Measurements from ENCODE around the gene HNRNPA2B1.

Gene HNRNPA2B1

DNA sequence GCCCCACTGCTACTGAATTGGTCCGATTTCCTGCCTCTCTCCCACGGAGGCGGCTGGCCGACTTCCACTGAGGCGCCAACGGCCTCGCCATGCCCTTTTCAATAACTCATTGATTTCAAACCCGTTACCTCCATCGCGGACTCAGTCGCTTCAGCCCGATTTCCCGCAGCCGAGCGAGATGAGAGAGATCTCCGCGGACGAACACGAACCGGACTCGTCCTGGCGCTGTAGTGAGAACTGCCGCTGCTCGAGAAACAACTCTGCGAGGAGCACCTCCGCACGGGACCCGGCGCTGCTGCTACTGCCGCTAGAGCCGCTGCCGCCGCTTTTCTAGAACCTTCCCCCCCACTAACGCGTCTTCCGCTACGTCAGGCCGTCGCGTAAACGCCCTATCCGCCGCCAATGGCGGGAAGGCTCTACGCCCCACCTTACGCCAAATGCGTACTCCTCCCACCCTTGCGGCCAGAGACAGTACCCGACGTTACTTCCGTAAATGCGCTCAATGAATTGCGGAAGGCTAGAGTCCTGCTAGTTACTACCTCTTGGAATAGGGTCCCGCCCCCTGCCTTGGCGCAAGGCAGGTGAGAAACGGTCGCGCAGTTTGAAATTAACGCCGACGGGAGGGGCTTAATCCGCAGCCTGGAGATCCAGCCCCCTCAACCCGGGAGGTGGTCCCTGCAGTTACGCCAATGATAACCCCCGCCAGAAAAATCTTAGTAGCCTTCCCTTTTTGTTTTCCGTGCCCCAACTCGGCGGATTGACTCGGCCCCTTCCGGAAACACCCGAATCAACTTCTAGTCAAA lies at the start of gene HNRNPA2B1:
TSS of gene HNRNPA2B1 (minus strand) at position 303 of the 803 bp plus-strand sequence. CDS start at position 134, 169 bp downstream.
- Histone ChIP-seq H3K27ac (ENCODE audit: low read depth, low read length) (peak within 1 kb of the TSS; percentile 98), H3K4me3 (ENCODE audit: low read depth, low read length) (peak within 1 kb of the TSS; percentile 99), H3K79me2 (ENCODE audit: control insufficient read depth, insufficient read depth, low read length, unreplicated experiment) (peaks cover 90% of the 10 kb centered on the region), H3K4me1 (ENCODE audit: control insufficient read depth, insufficient read depth, low read length, unreplicated experiment) (peaks cover 33% of the 10 kb centered on the region), H3K36me3 (ENCODE audit: insufficient read depth, low read length) (peaks cover 53% of the 10 kb centered on the region), H3K27me3 (ENCODE audit: insufficient read depth, low read length) (no peaks in the 10 kb centered on the region), H2AFZ (ENCODE audit: low read length, unreplicated experiment) (peak within 1 kb of the TSS; percentile 73)

DNA sequence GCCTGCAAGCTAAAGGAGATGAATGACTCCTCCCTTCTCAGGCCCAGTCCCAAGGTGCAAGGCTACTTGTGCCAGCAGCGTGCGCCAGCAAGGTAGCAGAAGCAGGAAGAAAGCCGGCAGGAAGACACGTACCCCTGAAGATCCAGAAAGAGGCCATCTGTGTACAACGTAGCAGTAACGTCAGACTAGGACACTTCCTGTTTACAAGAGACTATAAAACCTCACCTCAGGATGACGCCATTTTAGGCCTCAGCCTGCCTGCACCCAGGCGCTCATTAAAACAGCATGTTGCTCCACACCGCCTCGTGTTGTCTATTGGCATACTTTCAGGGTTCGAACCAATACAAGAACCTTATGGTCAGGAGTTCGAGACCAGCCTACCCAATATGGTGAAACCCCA lies 49.7 kb upstream of the HNRNPA2B1 start:
- H3K4me3 ChIP-seq (ENCODE audit: low read depth, low read length), result no peak overlapping the region
- H3K79me2 ChIP-seq (ENCODE audit: control insufficient read depth, insufficient read depth, low read length, unreplicated experiment), result no peaks in the 10 kb centered on the region
- H2AFZ ChIP-seq (ENCODE audit: low read length, unreplicated experiment), result no peak overlapping the region

DNA sequence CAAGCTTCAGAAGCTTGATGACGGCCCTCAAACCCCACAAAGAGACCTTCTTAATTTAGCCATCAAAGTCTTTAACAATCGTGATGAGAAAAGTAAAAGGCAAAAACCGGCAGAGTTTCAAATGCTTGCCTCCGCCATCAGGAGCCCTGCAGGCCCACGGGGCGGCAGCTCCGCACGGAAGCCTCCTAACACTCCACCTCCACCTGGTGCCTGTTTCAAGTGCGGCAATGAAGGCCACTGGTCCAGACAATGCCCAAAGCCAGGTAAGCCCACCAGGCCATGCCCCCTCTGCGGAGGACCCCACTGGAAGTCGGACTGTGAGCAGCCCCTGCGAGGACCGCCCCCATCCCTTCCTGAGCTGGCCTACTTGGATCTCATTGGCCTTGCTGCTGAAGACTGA lies 44.6 kb upstream of the HNRNPA2B1 start:
- Histone ChIP-seq H2AFZ (ENCODE audit: low read length, unreplicated experiment) (no peak overlapping the region), H3K36me3 (ENCODE audit: insufficient read depth, low read length) (no peaks in the 10 kb centered on the region), H3K4me3 (ENCODE audit: low read depth, low read length) (no peak overlapping the region), H3K4me1 (ENCODE audit: control insufficient read depth, insufficient read depth, low read length, unreplicated experiment) (no peaks in the 10 kb centered on the region), H3K79me2 (ENCODE audit: control insufficient read depth, insufficient read depth, low read length, unreplicated experiment) (no peaks in the 10 kb centered on the region), H3K27ac (ENCODE audit: low read depth, low read length) (no peak overlapping the region), H3K27me3 (ENCODE audit: insufficient read depth, low read length) (peaks cover 7% of the 10 kb centered on the region; the same call in 1 of the 2 replicates)

More for the DNA sequence above, 49.7 kb upstream of the HNRNPA2B1 start:
- Histone ChIP-seq H3K4me1 (ENCODE audit: control insufficient read depth, insufficient read depth, low read length, unreplicated experiment) (no peaks in the 10 kb centered on the region), H3K27me3 (ENCODE audit: insufficient read depth, low read length) (no peaks in the 10 kb centered on the region), H3K27ac (ENCODE audit: low read depth, low read length) (no peak overlapping the region), H3K36me3 (ENCODE audit: insufficient read depth, low read length) (no peaks in the 10 kb centered on the region)

DNA sequence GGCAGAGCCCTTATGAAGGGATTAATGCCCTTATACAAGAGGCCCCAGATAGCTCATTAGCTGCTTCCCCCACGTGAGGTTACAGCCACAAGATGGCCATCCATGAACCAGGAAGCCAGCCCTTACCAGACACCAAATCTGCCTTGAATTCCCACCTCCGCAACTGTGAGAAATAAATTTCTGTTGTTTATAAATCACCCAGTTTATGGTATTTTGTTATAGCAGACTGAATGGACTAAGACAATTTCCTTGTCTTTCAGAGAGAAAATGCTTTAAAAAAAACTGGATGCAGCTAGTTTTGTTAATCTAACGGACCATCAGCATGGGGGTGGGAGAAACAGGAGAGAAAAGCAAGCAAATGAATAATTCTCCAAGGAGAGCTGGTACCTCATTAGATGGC lies 37.5 kb upstream of the HNRNPA2B1 start:
- Histone ChIP-seq H3K27ac (ENCODE audit: low read depth, low read length) (no peak overlapping the region), H2AFZ (ENCODE audit: low read length, unreplicated experiment) (no peak overlapping the region), H3K36me3 (ENCODE audit: insufficient read depth, low read length) (no peaks in the 10 kb centered on the region), H3K27me3 (ENCODE audit: insufficient read depth, low read length) (peaks cover 22% of the 10 kb centered on the region), H3K4me1 (ENCODE audit: control insufficient read depth, insufficient read depth, low read length, unreplicated experiment) (no peaks in the 10 kb centered on the region), H3K4me3 (ENCODE audit: low read depth, low read length) (no peak overlapping the region), H3K79me2 (ENCODE audit: control insufficient read depth, insufficient read depth, low read length, unreplicated experiment) (no peaks in the 10 kb centered on the region)

DNA sequence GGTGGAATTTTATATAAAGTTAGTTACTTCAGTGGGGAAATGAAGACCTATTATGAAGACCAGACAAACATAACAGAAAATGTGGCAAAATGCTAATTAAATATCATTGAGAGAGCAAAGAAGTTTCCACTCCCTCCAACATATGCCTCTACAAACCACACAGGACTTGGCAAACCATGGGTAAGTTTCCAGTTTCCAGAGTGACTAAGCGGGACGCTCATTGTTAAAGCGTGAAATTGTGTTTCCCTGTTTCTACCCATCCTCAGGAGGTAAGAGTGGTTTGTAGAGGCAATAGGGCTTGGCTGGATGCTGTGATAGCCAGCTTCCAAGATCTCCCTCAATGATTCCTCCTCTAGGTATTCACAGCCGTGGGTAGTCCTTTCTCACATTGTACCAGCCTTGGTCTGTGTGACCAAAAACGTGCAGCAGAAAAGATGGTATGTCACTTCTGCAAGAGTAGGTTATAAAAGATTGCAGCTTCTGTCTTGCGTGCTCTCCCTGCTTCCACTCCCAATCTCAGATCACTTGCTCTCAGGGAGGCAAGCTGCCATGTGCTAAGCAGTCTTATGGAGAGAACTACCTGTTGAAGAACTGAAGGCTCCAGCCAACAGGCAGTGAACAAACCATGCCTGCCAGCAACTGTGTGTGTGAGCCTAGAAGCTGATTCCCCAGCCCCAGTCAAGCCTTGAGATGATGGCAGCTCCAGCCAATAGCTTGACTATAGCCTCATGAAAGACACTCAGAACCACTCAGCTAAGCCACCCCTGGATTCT lies 36.7 kb upstream of the HNRNPA2B1 start:
- Histone ChIP-seq H3K36me3 (ENCODE audit: insufficient read depth, low read length) (no peaks in the 10 kb centered on the region), H3K27ac (ENCODE audit: low read depth, low read length) (no peak overlapping the region), H3K4me1 (ENCODE audit: control insufficient read depth, insufficient read depth, low read length, unreplicated experiment) (no peaks in the 10 kb centered on the region), H3K27me3 (ENCODE audit: insufficient read depth, low read length) (peaks cover 22% of the 10 kb centered on the region), H3K79me2 (ENCODE audit: control insufficient read depth, insufficient read depth, low read length, unreplicated experiment) (no peaks in the 10 kb centered on the region), H3K4me3 (ENCODE audit: low read depth, low read length) (no peak overlapping the region), H2AFZ (ENCODE audit: low read length, unreplicated experiment) (no peak overlapping the region)

DNA sequence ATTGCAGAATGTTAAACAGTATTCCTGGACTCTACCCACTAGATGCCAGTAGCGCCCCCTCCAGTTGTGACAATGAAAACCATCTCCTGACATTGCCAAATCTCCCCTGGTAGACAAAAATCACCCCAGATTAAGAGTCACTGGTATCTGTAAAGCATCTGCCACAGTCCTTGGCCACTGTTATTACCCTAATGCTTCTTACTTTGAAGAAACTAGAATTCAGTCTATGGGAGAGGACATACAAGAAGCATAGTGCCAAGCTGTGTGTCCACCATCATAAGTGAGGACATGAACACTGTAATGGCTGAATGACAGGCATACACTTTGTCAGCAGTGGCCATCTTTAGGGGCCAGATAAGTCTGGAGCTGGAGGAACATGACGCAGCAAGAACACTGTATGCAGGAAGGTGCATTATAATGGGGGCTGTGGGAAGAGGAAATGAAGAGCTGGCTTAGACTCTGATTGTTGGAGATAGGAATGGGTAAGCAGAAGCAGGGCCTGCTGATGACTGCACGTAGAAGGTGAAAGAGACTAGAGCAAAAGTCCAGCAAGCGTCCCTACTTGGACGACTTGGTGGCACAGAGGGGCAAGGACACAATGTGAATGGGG lies 33.5 kb upstream of the HNRNPA2B1 start:
- H3K36me3 ChIP-seq (ENCODE audit: insufficient read depth, low read length), result no peaks in the 10 kb centered on the region
- no peak overlapping the region for H3K4me3 ChIP-seq (ENCODE audit: low read depth, low read length)
- H3K4me1 ChIP-seq (ENCODE audit: control insufficient read depth, insufficient read depth, low read length, unreplicated experiment), result no peaks in the 10 kb centered on the region
- no peak overlapping the region for H2AFZ ChIP-seq (ENCODE audit: low read length, unreplicated experiment)
- no peak overlapping the region for H3K27ac ChIP-seq (ENCODE audit: low read depth, low read length)
- H3K79me2 ChIP-seq (ENCODE audit: control insufficient read depth, insufficient read depth, low read length, unreplicated experiment), result no peaks in the 10 kb centered on the region
- H3K27me3 ChIP-seq (ENCODE audit: insufficient read depth, low read length), result peaks cover 33% of the 10 kb centered on the region

DNA sequence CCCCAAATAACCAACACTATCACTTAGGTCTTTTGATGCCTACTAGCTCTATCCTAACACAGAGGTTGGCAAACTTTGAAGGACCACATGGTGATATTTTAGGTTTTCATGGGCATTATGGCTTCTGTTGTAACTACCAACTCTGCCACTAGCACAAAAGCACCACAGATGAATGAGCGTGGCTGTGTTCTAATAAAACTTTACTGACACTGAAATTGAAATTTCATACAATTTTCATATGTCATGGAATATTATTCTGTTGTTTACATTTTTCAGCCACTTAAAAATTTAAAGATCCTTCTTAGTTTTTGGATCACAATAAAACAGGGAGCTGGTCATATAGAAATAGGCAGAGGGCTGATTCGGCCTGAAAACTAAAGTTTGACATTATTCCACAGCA lies 27.4 kb upstream of the HNRNPA2B1 start:
- Histone ChIP-seq H3K27ac (ENCODE audit: low read depth, low read length) (no peak overlapping the region), H2AFZ (ENCODE audit: low read length, unreplicated experiment) (no peak overlapping the region), H3K4me1 (ENCODE audit: control insufficient read depth, insufficient read depth, low read length, unreplicated experiment) (no peaks in the 10 kb centered on the region), H3K36me3 (ENCODE audit: insufficient read depth, low read length) (no peaks in the 10 kb centered on the region), H3K27me3 (ENCODE audit: insufficient read depth, low read length) (0 out of 2 replicates have a peak, but pooled peaks cover 13% of the 10 kb centered on the region), H3K4me3 (ENCODE audit: low read depth, low read length) (no peak overlapping the region), H3K79me2 (ENCODE audit: control insufficient read depth, insufficient read depth, low read length, unreplicated experiment) (no peaks in the 10 kb centered on the region)

DNA sequence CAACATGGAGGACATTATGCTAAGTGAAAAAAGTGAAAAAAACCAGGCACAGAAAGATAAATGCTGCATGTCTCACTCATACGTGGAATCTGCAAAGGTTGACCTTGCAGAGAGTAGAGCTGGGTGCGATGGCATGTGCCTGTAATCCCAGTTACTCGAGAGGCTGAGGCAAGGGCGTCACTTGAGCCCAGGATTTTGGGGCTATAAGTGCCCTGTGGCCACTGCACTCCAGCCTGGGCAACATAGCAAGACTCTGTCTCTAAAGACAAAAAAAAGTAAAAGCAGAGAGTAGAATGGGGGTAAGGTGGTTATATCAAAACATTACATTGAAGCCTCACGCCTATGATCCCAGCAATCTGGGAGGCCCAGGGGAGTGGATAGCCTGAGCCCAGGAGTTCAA lies 23.8 kb upstream of the HNRNPA2B1 start:
- H3K4me3 ChIP-seq (ENCODE audit: low read depth, low read length), result no peak overlapping the region
- H3K4me1 ChIP-seq (ENCODE audit: control insufficient read depth, insufficient read depth, low read length, unreplicated experiment), result no peaks in the 10 kb centered on the region
- H3K27me3 ChIP-seq (ENCODE audit: insufficient read depth, low read length), result no peaks in the 10 kb centered on the region
- H3K36me3 ChIP-seq (ENCODE audit: insufficient read depth, low read length), result no peaks in the 10 kb centered on the region
- H2AFZ ChIP-seq (ENCODE audit: low read length, unreplicated experiment), result no peak overlapping the region
- no peaks in the 10 kb centered on the region for H3K79me2 ChIP-seq (ENCODE audit: control insufficient read depth, insufficient read depth, low read length, unreplicated experiment)
- H3K27ac ChIP-seq (ENCODE audit: low read depth, low read length), result no peak overlapping the region

DNA sequence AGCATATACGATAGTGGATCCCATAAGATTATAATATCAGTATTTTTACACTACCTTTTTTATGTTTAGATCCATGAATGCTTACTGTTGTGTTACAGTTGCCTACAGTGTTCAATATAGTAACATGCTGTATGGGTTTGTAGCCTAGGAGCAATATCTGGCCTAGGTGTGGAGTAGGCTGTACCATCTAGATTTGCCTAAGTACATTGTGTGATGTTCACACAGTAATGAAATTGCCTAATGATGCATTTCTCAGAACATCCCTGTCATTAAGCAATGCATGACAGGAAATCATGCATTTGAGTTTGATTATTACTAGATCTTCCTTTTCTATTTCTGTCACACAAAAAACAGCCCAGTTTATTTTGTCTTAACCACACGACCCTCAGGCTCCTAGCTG lies 15.5 kb upstream of the HNRNPA2B1 start:
- H3K27ac ChIP-seq (ENCODE audit: low read depth, low read length), result no peak overlapping the region
- H2AFZ ChIP-seq (ENCODE audit: low read length, unreplicated experiment), result no peak overlapping the region
- H3K36me3 ChIP-seq (ENCODE audit: insufficient read depth, low read length), result peaks cover 17% of the 10 kb centered on the region
- H3K4me3 ChIP-seq (ENCODE audit: low read depth, low read length), result no peak overlapping the region
- no peaks in the 10 kb centered on the region for H3K79me2 ChIP-seq (ENCODE audit: control insufficient read depth, insufficient read depth, low read length, unreplicated experiment)
- H3K4me1 ChIP-seq (ENCODE audit: control insufficient read depth, insufficient read depth, low read length, unreplicated experiment), result no peaks in the 10 kb centered on the region
- no peaks in the 10 kb centered on the region for H3K27me3 ChIP-seq (ENCODE audit: insufficient read depth, low read length)

DNA sequence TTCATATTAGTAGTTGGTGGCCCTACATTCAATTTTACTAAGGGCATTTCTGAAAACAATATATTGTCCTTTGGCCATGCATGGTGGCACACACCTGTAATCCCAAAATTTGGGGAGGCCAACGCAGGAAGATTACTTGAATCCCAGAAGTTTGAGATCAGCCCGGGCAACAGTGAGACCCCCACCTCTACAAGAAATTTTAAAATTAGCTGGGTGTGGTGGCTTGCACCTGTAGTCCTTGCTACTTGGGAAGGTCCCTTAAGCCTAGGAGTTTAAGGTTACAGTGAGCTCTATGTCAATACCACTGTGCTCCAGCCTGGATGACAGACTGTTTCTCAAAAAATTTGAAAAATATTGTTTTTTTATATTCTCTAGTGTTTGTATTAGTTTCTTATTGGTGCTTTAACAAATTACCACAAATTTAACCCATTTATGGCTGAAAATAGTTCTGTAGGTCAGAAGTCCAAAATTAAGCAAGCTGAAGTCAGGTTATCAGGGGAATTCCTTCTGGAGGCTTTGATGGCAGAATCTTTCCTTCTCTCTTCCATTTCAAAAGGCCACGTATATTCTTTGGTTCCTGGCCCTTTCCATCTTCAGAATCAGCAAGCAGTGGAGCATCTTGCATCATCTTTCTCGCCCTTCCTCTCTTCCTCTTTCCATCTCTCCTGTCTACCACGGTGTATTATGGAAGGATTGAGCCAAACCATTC lies 13.4 kb upstream of the HNRNPA2B1 start:
- Histone ChIP-seq H3K27me3 (ENCODE audit: insufficient read depth, low read length) (no peaks in the 10 kb centered on the region), H2AFZ (ENCODE audit: low read length, unreplicated experiment) (no peak overlapping the region), H3K4me3 (ENCODE audit: low read depth, low read length) (no peak overlapping the region), H3K27ac (ENCODE audit: low read depth, low read length) (no peak overlapping the region), H3K4me1 (ENCODE audit: control insufficient read depth, insufficient read depth, low read length, unreplicated experiment) (no peaks in the 10 kb centered on the region), H3K79me2 (ENCODE audit: control insufficient read depth, insufficient read depth, low read length, unreplicated experiment) (peaks cover 8% of the 10 kb centered on the region), H3K36me3 (ENCODE audit: insufficient read depth, low read length) (peaks cover 32% of the 10 kb centered on the region)
